A673 (cell line): ENCODE results near the gene GPHN. TPM values are rescaled to one million over a fixed set of nuclear protein-coding genes. Genes with fewer than 3 reads are reported as not detected.

ENCODE experiments used
- BruUV-seq: library from RNA; stranded (reverse); fragments of 400-500 nt; replicated peaks from 2 replicates; lab custom pipeline; 2021; lab: Mats Ljungman, UMichigan
- CTCF ChIA-PET: fragments of 300-600 bp; sonication (Branson Sonifier 250); formaldehyde crosslinking; loops from one replicate; lab custom pipeline; 2022; ENCODE audit warnings: antibody characterized with exemption; lab: Charles Lee
- POLR2A ChIA-PET: fragments of 300-600 bp; sonication (Branson Sonifier 250); formaldehyde crosslinking; loops from one replicate; lab custom pipeline; 2022; ENCODE audit warnings: antibody characterized with exemption; ENCODE audit not compliant: low non-redundant PET; lab: Charles Lee
- DNase-seq: peaks from one replicate; pipeline ENCODE4 v3.0.0-alpha.2; 2015; ENCODE audit warnings: low spot score
- H3K27ac ChIP-seq: fragments of 200-600 bp; sonication (generic); 2 replicates; pipeline ENCODE4 v1.5.1; 2016; ENCODE audit warnings: mixed run types, low read depth, mild to moderate bottlenecking, mixed read lengths, antibody characterized with exemption, low read length; ENCODE audit not compliant: poor library complexity, severe bottlenecking
- H3K27me3 ChIP-seq: fragments of 200-600 bp; sonication (generic); replicated peaks from 2 replicates; pipeline ENCODE4 v1.6.1; 2017; ENCODE audit warnings: mixed run types, low read depth, mild to moderate bottlenecking, mixed read lengths, antibody characterized with exemption, low read length; ENCODE audit not compliant: insufficient read depth, poor library complexity
- H3K36me3 ChIP-seq: fragments of 200-600 bp; sonication (generic); 2 replicates; pipeline ENCODE4 v1.6.1; 2016; ENCODE audit warnings: mixed run types, mild to moderate bottlenecking, mixed read lengths, antibody characterized with exemption, low read length; ENCODE audit not compliant: insufficient read depth, poor library complexity, severe bottlenecking
- H3K4me1 ChIP-seq: fragments of 200-600 bp; sonication (generic); 2 replicates; pipeline ENCODE4 v1.6.1; 2017; ENCODE audit warnings: mixed run types, mild to moderate bottlenecking, mixed read lengths, antibody characterized with exemption, low read length; ENCODE audit not compliant: insufficient read depth, poor library complexity, severe bottlenecking
- H3K4me3 ChIP-seq: fragments of 200-600 bp; sonication (generic); 2 replicates; pipeline ENCODE4 v1.5.1; 2016; ENCODE audit warnings: low read depth, mixed run types, mild to moderate bottlenecking, mixed read lengths, low read length; ENCODE audit not compliant: poor library complexity, severe bottlenecking
- H3K9me3 ChIP-seq: fragments of 200-600 bp; sonication (generic); 2 replicates; pipeline ENCODE4 v1.6.1; 2016; ENCODE audit warnings: mixed run types, low read depth, mild to moderate bottlenecking, mixed read lengths, antibody characterized with exemption, low read length; ENCODE audit not compliant: poor library complexity, severe bottlenecking
- CTCF ChIP-seq: fragments of 300-800, 200-600 bp; sonication (generic); conservative IDR thresholded peaks from 2 replicates; pipeline ENCODE4 v1.5.1; 2017; ENCODE audit warnings: low read depth, mild to moderate bottlenecking, antibody characterized with exemption, low read length, moderate library complexity, mixed read lengths
- EZH2 ChIP-seq: fragments of 200-600 bp; sonication (generic); IDR thresholded peaks from 2 replicates; pipeline ENCODE4 v1.6.1; 2017; ENCODE audit warnings: borderline replicate concordance, low read depth, mild to moderate bottlenecking, mixed read lengths, antibody characterized with exemption, low read length; ENCODE audit not compliant: poor library complexity, severe bottlenecking
- intact Hi-C: fragments of 100-400 bp; cut with micrococcal nuclease; formaldehyde crosslinking; loops from one replicate; pipeline ENCODE4 v1.10.0; 2022; ENCODE audit not compliant: unreplicated experiment
- total RNA-seq: library from RNA; stranded (reverse); gene quantifications from 2 replicates; pipeline ENCODE4 v1.2.3, GENCODE V29; 2021

GPHN gene
- total RNA-seq, 1 experiment from 2014 or later = 30.3 TPM

- Histone ChIP-seq H3K4me3 (no peak overlapping the region), H3K27me3 (no peaks in the 10 kb centered on the region), H3K4me1 (peaks cover 9% of the 10 kb centered on the region), H3K9me3 (no peaks in the 10 kb centered on the region), H3K36me3 (no peaks in the 10 kb centered on the region), H3K27ac (no peak overlapping the region)
- no TSS peak for BruUV-seq
- DNase-seq = no peak
- TF ChIP-seq CTCF (no peak), EZH2 (no peak)
- intact Hi-C loops = no loop called here
- ChIA-PET POLR2A (no interaction called here), CTCF (no interaction called here)
These were observed 14.2 kb upstream of the GPHN start for GRCh38 chr14:66493750-66494149.

GRCh38 chr14:66495218-66496098, 12.5 kb upstream of the GPHN start:
- H3K4me3 ChIP-seq = no peak overlapping the region

More at GRCh38 chr14:66495218-66496098, 12.5 kb upstream of the GPHN start:
- Histone ChIP-seq H3K27ac (no peak overlapping the region), H3K9me3 (no peaks in the 10 kb centered on the region), H3K27me3 (no peaks in the 10 kb centered on the region), H3K36me3 (no peaks in the 10 kb centered on the region), H3K4me1 (peaks cover 9% of the 10 kb centered on the region)
- DNase-seq = peak; percentile 71
- intact Hi-C loops = loop anchor here (1.0 to 5.0 kb wide), 2 partner anchors 167 to 623 kb away; no protein-coding TSS in a partner anchor
- CTCF ChIA-PET = no interaction called here
- TF ChIP-seq EZH2 = no peak
- peak; percentile 88 for TF ChIP-seq CTCF
- BruUV-seq = no TSS peak
- POLR2A ChIA-PET = no interaction called here
